Measurements from ENCODE around the gene DUSP9. TPM values are rescaled to one million over a fixed set of nuclear protein-coding genes. Genes with fewer than 3 reads are reported as not detected.
A peak's percentile ranks its signal among the peaks of the same experiment; 100 is the strongest.

The DUSP9 gene
- total RNA-seq, 8 experiments from 2014 or later, result 0.43 to 2.1 (median 0.77) TPM; not detected in 1

DNA sequence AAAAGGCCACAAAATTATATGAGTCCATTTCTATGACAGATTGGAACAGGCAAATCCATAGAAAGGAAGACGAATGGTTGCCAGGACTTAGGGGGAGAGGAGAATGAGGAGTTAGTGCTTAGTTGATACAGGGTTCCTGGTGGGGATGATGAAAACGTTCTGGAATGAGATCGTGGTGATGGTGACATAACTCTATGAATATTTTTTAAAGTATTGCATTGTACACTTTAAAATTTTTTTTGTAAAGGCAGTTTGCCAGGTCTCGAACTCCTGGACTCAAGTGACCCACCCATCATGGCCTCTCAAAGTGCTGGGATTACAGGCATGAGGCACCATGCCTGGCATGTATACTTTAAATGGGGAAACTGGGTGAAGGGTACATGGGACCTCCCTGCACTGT, 38.2 kb upstream of the DUSP9 start:
- Histone ChIP-seq H3K4me3 (no peak overlapping the region), H3K27ac (no peak overlapping the region), H3K4me1 (replicated peaks in 1 of 2) (peaks cover 8 to 15% of the 10 kb centered on the region in 2 donors)
- WGBS, 10 experiments, result 20 to 100% (median 60%) methylated on average over 1 to 4 of the region's 4 CpGs; no CpG with 5 or more reads in 3 of the 10 experiments
- no peak for ATAC-seq (replicated peaks in 6 of 8)
- in situ Hi-C loops (cut with MboI; ENCODE audit: low pct_unique_long_range_greater_than_20kb in 2 of 9, low sequenced_read_pairs in 9 of 9, unreplicated experiment in 9 of 9), result no loop called here

DNA sequence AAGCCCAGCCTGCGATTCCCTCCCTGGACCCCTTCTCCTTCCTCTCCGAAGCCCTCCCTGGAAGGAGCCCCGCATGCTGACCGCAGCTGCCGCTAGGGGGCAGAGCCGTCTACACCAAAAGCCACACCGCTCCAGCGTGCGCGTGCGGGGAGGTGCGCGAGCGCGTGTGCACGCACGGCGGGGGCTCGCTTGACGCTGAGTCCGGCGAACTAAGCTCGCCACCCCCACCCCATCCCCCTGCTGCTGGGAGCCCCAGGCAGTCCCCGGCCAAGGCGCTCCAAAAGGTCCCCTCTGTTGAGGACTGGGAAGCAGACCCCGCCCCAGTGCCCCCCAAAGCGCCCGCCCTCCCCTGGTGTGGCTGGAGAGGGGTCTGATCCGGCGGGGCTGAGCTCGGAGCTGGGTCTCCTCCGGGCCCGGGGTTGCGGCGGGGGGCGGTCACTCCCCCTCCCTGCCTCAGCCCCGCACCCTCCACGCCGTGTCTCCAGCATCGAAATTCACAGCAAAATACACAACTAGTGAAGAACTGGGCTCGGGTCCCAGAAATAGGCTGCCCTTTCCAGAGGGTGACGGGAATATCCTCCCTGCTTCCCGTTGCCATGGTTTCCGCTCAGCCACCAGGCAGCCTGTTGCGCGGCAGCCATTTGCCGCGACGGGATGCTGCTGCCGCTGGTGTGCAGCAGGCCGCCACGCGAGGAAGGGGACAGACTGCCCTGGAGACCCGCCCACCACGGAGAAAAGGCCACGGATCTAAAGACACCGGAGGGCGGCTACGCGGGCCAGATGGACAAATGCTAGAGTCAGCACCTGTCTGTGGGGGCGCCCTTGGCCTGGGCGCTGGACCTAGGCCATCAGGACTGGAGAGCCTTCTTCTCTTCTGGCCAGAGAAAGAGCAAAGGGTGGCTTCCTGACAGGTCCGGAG, 36.8 kb upstream of the DUSP9 start:
- Histone ChIP-seq H3K4me1 (replicated peaks in 1 of 2) (peaks cover 8 to 15% of the 10 kb centered on the region in 2 donors), H3K27ac (peak overlapping the region; percentile 76 to 77), H3K4me3 (peak overlapping the region; percentile 30 to 41 (median 37))
- WGBS, 10 experiments, result 35% methylated on average over 11 of the region's 63 CpGs; no CpG with 5 or more reads in 9 of the 10 experiments
- ATAC-seq (replicated peaks in 6 of 8), result peak; percentile 80 to 98 (median 88)
- in situ Hi-C loops (cut with MboI; ENCODE audit: low pct_unique_long_range_greater_than_20kb in 2 of 9, low sequenced_read_pairs in 9 of 9, unreplicated experiment in 9 of 9), result no loop called here

DNA sequence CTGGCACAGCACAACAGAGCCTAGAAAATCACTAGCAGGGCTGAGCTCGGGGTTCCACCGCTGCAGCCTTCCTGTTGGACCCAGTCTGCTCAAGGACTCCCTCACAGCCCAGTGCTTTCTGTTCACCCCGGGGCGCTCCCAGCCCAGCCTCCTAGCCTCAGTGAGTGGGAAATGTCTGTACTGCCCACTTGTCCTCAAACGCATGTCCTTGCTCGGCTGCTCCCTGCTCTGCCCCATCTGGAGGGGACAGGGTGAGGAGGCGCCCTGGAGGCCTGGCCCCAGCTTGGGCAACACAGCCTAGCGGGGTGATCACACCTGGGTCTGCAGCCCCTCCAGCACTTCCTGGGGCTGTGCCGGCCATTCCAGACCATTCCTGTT, 36.2 kb upstream of the DUSP9 start:
- in situ Hi-C loops (cut with MboI; ENCODE audit: low pct_unique_long_range_greater_than_20kb in 2 of 9, low sequenced_read_pairs in 9 of 9, unreplicated experiment in 9 of 9), result no loop called here
- peaks cover 8 to 15% of the 10 kb centered on the region in 2 donors for H3K4me1 ChIP-seq (replicated peaks in 1 of 2)
- peak overlapping the region; percentile 76 to 77 for H3K27ac ChIP-seq
- peak in 4 of 8 experiments; percentile 12 to 53 (median 35) for ATAC-seq (replicated peaks in 6 of 8)
- peak overlapping the region in 4 of 5 donors; percentile 30 to 41 (median 39) for H3K4me3 ChIP-seq
- WGBS, 10 experiments, result 25 to 80% methylated on average over 1 to 4 of the region's 9 CpGs; no CpG with 5 or more reads in 8 of the 10 experiments

DNA sequence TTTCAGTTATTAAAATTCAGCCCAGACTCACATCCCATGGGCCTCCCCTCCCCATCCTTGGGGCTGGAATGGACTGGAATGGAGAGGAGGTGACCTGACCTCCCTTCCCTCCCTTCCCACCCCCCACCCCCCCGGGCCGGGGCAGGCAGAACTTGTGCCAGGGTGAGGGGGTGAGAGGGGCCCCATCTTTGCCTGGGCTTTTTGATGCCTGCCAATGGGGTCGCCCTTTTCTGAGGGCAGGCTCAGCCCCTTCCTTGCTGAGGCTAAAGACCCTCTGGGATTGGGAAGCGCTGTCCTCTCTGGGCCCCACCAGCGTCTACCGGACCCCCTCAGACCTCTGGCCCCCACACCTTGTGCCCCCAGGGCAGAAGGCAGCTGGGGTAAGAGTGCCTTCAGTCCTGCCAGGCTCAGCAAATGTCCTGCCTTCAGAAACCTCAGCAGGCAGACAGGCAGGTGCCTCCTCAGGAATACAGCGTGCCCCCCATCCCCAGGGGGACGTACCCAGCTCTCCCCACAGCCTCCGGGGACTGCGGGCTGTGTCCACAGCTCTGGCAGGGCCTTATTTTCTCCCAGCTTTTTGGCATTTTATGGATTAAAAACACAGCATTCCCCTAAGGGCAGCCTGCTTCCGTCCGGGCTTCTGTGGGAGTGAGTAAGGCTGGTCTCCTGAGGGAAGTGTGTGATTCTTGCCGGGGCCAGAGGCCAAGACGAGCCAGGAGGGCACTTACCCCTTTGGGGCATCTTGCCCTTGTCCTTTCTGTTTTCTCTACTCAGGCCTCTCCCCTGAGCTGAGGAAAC, 35.5 kb upstream of the DUSP9 start:
- H3K4me3 ChIP-seq, result no peak overlapping the region
- peaks cover 8 to 15% of the 10 kb centered on the region in 2 donors for H3K4me1 ChIP-seq (replicated peaks in 1 of 2)
- 0 to 61% (median 0%) methylated on average over 2 to 6 of the region's 14 CpGs; no CpG with 5 or more reads in 7 of the 10 experiments for WGBS, 10 experiments
- in situ Hi-C loops (cut with MboI; ENCODE audit: low pct_unique_long_range_greater_than_20kb in 2 of 9, low sequenced_read_pairs in 9 of 9, unreplicated experiment in 9 of 9), result no loop called here
- ATAC-seq (replicated peaks in 6 of 8), result no peak
- no peak overlapping the region for H3K27ac ChIP-seq

DNA sequence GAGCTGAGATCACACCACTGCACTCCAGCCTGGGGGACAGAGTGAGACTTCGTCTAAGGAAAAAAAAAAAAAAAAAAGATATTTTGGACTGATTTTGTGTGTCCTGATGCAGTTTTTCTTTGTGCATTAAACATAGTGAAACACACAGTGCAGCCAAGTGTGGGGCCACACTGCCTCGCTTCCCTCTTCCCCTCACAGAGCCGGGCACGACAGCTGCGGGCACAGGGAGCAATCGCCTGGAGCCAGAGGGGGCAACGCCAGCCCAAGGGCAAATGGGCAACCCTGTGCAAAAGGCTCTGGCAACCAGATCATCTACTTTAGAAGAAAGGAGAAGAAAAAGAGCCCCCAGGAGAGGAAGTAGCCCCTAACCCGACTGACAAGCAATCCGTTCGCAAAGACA, 34.6 kb upstream of the DUSP9 start:
- H3K4me1 ChIP-seq (replicated peaks in 1 of 2), result peaks cover 8 to 15% of the 10 kb centered on the region in 2 donors
- 50 to 90% (median 71%) methylated on average over 1 to 4 of the region's 10 CpGs; no CpG with 5 or more reads in 7 of the 10 experiments for WGBS, 10 experiments
- H3K27ac ChIP-seq, result no peak overlapping the region
- H3K4me3 ChIP-seq, result no peak overlapping the region
- no peak for ATAC-seq (replicated peaks in 6 of 8)
- in situ Hi-C loops (cut with MboI; ENCODE audit: low pct_unique_long_range_greater_than_20kb in 2 of 9, low sequenced_read_pairs in 9 of 9, unreplicated experiment in 9 of 9), result no loop called here

DNA sequence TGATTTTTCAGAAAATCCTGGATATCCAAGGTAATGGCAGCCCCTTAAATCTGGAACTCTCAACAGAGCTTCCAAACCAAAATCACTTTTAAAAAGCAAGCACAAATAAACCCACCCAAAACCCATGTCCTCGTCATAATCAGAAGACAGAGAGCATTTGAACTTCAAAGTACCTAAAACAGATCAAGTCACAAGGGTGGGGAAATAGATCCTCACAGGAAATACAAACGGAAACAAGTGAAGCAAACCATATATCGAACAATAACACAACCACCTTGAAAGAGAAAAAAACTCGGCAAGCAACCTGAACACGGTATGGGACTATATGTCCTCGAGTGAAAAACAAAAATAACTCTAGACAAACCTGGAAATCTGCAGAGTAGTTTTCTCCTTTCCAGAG, 32.2 kb upstream of the DUSP9 start:
- peaks cover 8 to 12% of the 10 kb centered on the region in 2 donors for H3K4me1 ChIP-seq (replicated peaks in 1 of 2)
- in situ Hi-C loops (cut with MboI; ENCODE audit: low pct_unique_long_range_greater_than_20kb in 2 of 9, low sequenced_read_pairs in 9 of 9, unreplicated experiment in 9 of 9), result no loop called here
- H3K4me3 ChIP-seq, result no peak overlapping the region
- H3K27ac ChIP-seq, result no peak overlapping the region
- WGBS, 10 experiments, result 6 to 80% (median 52%) methylated on average over 2 to 6 of the region's 6 CpGs; no CpG with 5 or more reads in 3 of the 10 experiments
- no peak for ATAC-seq (replicated peaks in 6 of 8)

DNA sequence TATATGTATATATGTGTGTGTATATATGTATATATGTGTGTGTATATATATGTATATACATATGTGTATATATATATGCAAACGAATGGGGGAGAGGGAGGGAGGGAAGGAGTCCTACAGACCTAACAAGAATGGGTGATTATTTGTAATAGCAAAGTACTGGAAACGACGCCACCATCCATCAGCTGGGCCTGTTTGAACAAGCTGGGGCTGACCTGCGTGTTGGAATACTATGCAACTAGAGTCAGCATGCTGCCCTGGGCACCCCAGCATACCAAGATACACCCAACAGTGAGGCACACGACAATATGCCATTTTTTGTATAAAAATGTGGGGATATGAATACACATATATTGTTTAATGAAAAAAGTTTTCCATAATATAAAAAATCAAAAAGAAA, 26.4 kb upstream of the DUSP9 start:
- in situ Hi-C loops (cut with MboI; ENCODE audit: low pct_unique_long_range_greater_than_20kb in 2 of 9, low sequenced_read_pairs in 9 of 9, unreplicated experiment in 9 of 9), result no loop called here
- H3K4me3 ChIP-seq, result no peak overlapping the region
- 60 to 100% (median 67%) methylated on average over 1 to 4 of the region's 5 CpGs; no CpG with 5 or more reads in 6 of the 10 experiments for WGBS, 10 experiments
- ATAC-seq (replicated peaks in 6 of 8), result no peak
- H3K27ac ChIP-seq, result no peak overlapping the region
- H3K4me1 ChIP-seq (replicated peaks in 1 of 2), result no peaks in the 10 kb centered on the region

DNA sequence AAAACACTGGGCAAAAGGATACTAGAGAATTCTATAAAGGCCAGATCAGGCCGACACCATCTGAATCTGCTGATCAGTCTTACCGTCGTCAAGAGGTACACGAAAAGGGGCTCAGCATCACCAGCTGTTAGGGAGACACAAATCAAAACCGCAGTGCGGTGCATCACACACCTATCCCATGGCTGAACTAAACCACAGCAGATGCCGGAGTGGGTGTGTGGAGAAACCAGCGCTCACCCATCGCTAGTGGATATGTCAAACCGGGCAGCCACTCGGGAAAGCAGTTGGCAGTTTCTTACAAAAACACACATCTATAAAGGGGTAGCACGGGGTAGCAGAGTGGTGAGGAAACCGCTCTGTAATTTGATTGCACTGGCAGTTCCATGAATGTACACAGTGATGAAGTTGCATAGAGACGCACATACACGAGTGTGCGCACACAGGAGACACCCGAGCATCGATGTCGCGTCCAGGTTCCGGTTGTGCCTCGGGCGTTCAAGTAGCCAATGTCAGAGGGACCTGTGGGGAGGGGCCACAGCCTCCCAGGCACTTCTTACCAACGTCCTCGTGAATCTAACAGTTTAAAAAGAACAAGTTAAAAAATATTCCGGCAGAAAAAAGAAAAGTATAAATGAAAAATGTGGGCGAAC, 24.9 kb upstream of the DUSP9 start:
- H3K4me1 ChIP-seq (replicated peaks in 1 of 2), result peaks cover 0 to 2% of the 10 kb centered on the region in 2 donors
- in situ Hi-C loops (cut with MboI; ENCODE audit: low pct_unique_long_range_greater_than_20kb in 2 of 9, low sequenced_read_pairs in 9 of 9, unreplicated experiment in 9 of 9), result no loop called here
- H3K4me3 ChIP-seq, result no peak overlapping the region
- WGBS, 10 experiments, result 52 to 100% (median 86%) methylated on average over 1 to 17 of the region's 27 CpGs; no CpG with 5 or more reads in 4 of the 10 experiments
- ATAC-seq (replicated peaks in 6 of 8), result no peak
- H3K27ac ChIP-seq, result no peak overlapping the region

DNA sequence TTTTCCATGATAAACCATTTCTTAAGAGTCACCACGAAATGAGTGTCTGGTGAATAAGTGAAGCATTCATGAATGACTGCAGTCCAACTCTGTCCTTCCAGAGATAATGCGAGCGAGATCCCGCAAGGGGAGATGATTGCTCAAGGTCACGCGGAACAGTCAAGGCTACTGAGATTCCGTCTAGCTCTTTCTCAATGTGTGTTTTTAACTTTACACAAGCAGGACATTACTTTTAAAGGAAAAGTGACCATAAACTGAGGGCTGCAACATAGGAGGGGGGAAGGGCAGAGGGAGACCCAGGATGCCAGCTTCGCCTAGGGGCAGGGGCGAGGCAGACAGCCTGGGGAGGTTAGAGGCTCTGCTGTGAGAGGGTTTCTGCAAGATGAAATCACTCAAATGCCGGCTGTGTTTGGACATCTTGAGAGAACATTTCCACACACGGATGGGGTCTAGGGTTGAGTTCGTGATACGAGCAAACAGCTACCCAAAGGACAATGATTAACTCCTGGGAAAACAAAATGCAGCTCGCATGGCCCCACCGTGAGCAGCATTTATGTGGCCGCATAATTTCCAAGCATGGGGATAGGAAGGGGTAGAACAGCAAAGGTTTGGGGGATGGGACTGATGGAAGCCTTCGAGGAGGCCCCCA, 24.2 kb upstream of the DUSP9 start:
- no peak for ATAC-seq (replicated peaks in 6 of 8)
- no peak overlapping the region for H3K4me3 ChIP-seq
- 11 to 78% (median 35%) methylated on average over 1 to 7 of the region's 17 CpGs; no CpG with 5 or more reads in 5 of the 10 experiments for WGBS, 10 experiments
- H3K4me1 ChIP-seq (replicated peaks in 1 of 2), result peaks cover 0 to 2% of the 10 kb centered on the region in 2 donors
- H3K27ac ChIP-seq, result no peak overlapping the region
- in situ Hi-C loops (cut with MboI; ENCODE audit: low pct_unique_long_range_greater_than_20kb in 2 of 9, low sequenced_read_pairs in 9 of 9, unreplicated experiment in 9 of 9), result no loop called here

DNA sequence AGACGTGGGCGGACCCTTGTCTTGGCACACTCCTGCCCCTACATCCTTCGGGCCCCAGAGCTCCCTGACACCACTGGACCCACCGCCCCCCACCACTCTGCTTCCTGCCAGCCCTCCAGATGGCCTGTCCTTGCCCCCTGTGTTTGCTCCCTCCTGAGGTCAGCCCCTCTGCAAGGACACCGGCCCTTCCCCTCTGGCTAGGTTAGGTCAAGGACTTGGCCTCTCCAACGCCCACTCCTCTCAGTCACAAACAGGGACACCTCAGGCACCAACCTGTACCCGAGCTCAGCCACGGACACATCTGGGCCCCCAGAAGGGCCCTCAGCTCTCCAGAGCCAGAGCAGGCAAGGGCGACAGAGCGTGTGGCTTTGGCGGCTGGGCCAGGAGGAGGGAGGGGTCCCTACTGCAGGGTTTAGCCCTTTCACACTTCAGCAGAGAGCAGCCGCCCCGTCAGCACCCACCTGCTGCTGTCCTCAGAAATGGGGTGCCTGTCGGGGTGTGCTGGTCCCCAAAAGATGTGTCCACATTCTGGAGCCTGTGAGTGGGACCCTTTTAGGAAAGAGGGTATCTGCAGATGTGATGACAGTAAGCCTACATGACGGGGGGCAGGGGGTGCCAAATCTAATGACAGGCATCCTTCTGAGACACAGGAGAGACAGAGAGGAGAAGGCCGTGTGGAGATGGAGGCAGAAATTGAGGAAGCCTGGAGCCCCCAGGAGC, 23.5 kb upstream of the DUSP9 start:
- H3K27ac ChIP-seq, result no peak overlapping the region
- in situ Hi-C loops (cut with MboI; ENCODE audit: low pct_unique_long_range_greater_than_20kb in 2 of 9, low sequenced_read_pairs in 9 of 9, unreplicated experiment in 9 of 9), result no loop called here
- no CpG with 5 or more reads among the region's 16 CpGs for WGBS, 10 experiments
- no peak overlapping the region for H3K4me3 ChIP-seq
- H3K4me1 ChIP-seq (replicated peaks in 1 of 2), result peaks cover 0 to 2% of the 10 kb centered on the region in 2 donors
- ATAC-seq (replicated peaks in 6 of 8), result no peak

DNA sequence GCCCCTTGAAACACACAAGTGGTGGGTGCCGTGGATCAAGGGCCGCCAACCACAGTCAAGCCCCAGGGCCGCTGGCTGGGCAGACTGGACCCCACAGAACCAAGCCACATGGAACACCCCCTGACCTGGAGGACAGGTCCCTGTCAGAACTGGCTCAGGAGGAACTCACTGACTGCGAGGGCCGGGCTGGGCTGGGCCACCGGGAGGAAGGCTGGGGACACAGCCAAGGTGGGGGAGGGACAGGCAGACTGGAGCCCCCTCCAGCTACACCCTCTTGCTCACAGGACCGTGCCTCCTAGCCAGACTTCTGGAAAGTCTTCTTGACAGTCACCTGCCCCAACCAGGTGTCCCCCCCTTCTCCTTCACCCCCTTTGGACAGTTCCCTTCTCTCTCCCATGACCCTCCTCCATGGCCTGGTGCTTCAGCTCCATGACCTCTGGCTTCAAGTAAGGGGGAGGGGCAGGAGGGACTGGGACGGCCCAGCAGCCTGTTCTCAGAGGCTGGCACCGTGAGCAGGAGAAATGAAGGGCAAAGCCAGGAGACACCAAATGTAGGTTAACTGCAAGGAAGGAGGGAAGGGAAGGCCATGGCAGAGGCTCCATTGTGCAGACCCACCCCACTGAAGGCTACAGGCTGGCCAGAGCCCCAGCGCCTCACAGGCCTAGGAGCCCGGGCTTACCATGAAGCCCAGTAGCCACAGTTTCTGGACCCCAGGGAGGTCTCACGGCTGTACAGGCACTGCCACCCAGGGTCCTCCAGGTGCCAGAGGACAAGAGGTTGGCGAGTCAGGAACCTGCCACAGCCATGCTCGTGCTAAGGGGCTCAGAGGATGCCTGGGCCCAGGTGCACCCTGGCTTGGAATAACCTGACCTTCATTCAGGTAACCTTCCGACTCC, 22.6 kb upstream of the DUSP9 start:
- 40 to 93% (median 45%) methylated on average over 1 to 3 of the region's 15 CpGs; no CpG with 5 or more reads in 7 of the 10 experiments for WGBS, 10 experiments
- ATAC-seq (replicated peaks in 6 of 8), result no peak
- H3K4me3 ChIP-seq, result no peak overlapping the region
- peaks cover 0 to 2% of the 10 kb centered on the region in 2 donors for H3K4me1 ChIP-seq (replicated peaks in 1 of 2)
- H3K27ac ChIP-seq, result no peak overlapping the region
- in situ Hi-C loops (cut with MboI; ENCODE audit: low pct_unique_long_range_greater_than_20kb in 2 of 9, low sequenced_read_pairs in 9 of 9, unreplicated experiment in 9 of 9), result no loop called here

Data from motor neuron (in vitro differentiated cells).